NK-92 (cell line): ENCODE results near the gene AARSD1.
"Not testable (repeated sequence)": the region's sequence is repeated elsewhere in the genome, so short reads cannot be mapped to it uniquely, and the experiment has no call there.

ENCODE experiments used
- DNase-seq: peaks from one replicate; lab custom pipeline; 2025; ENCODE audit not compliant: unreplicated experiment; lab: John Stamatoyannopoulos, UW

Gene AARSD1

GRCh38 chr17:42920106-42920900, 44.0 kb downstream of the AARSD1 start:
- DNase-seq, result no peak

GRCh38 chr17:42919522-42920077, 44.7 kb downstream of the AARSD1 start:
- DNase-seq, result not testable (repeated sequence)

- DNase-seq, result no peak
These were observed 45.2 kb downstream of the AARSD1 start for GRCh38 chr17:42918902-42919521.

- no peak for DNase-seq
These were observed 47.0 kb downstream of the AARSD1 start for GRCh38 chr17:42917236-42917603.

GRCh38 chr17:42916388-42917235, 47.6 kb downstream of the AARSD1 start:
- not testable (repeated sequence) for DNase-seq

GRCh38 chr17:42915288-42915687, 49.0 kb downstream of the AARSD1 start:
- DNase-seq, result not testable (repeated sequence)

GRCh38 chr17:42913981-42914617, 50.2 kb downstream of the AARSD1 start:
- DNase-seq, result no peak

GRCh38 chr17:42913522-42913921, 50.7 kb downstream of the AARSD1 start:
- no peak for DNase-seq

- DNase-seq, result no peak
These were observed 55.2 kb downstream of the AARSD1 start for GRCh38 chr17:42908872-42909700.

GRCh38 chr17:42906772-42907446, 57.3 kb downstream of the AARSD1 start:
- DNase-seq, result no peak

- no peak for DNase-seq
These were observed 60.2 kb downstream of the AARSD1 start for GRCh38 chr17:42904110-42904469.

GRCh38 chr17:42901535-42902229, 62.6 kb downstream of the AARSD1 start:
- no peak for DNase-seq
